WTC11 (cell line): ENCODE results near the gene TSPAN9. TPM values are rescaled to one million over a fixed set of nuclear protein-coding genes. Genes with fewer than 3 reads are reported as not detected.

ENCODE experiments used
- ATAC-seq: fragments of 200-7000 bp; cut with Tn5 transposase; 2 replicates; pipeline ENCODE4 v1.10.0; 2021; ENCODE audit warnings: mild to moderate bottlenecking, moderate library complexity
- CTCF ChIA-PET: fragments of 300-600 bp; sonication (Branson Sonifier 250); formaldehyde crosslinking; loops from one replicate; lab custom pipeline; 2021; ENCODE audit warnings: antibody characterized with exemption; lab: Charles Lee
- POLR2A ChIA-PET: fragments of 350-600 bp; sonication (Branson Sonifier 250); formaldehyde crosslinking; loops from one replicate; lab custom pipeline; 2021; ENCODE audit warnings: antibody characterized with exemption; lab: Charles Lee
- DNase-seq: peaks from one replicate; pipeline ENCODE4 v3.0.0; 2021; ENCODE audit warnings: low spot score
- H3K27ac Mint-ChIP-seq: 2 replicates; pipeline ENCODE4 v1.8.0; 2021; ENCODE audit warnings: mixed read lengths
- H3K27me3 Mint-ChIP-seq: 2 replicates; pipeline ENCODE4 v1.8.0; 2021; ENCODE audit warnings: low read depth, mild to moderate bottlenecking, moderate library complexity, mixed read lengths
- H3K36me3 Mint-ChIP-seq: 2 replicates; pipeline ENCODE4 v1.8.0; 2021; ENCODE audit warnings: mixed read lengths
- H3K4me1 Mint-ChIP-seq: 2 replicates; pipeline ENCODE4 v1.8.0; 2022; ENCODE audit warnings: mixed read lengths
- H3K4me3 Mint-ChIP-seq: 2 replicates; pipeline ENCODE4 v1.8.0; 2021; ENCODE audit warnings: mild to moderate bottlenecking, moderate library complexity, mixed read lengths
- H3K9me3 Mint-ChIP-seq: 2 replicates; pipeline ENCODE4 v1.8.0; 2021; ENCODE audit warnings: mixed read lengths
- ELF4 ChIP-seq: sonication (generic); formaldehyde crosslinking; IDR thresholded peaks from 2 replicates; pipeline ENCODE4 v1.8.1; 2022; ENCODE audit warnings: low read depth, mild to moderate bottlenecking, moderate library complexity, missing genetic modification reagents
- EMX1 ChIP-seq: fragments of 250-450 bp; sonication (Bioruptor Pico); IDR thresholded peaks from 2 replicates; pipeline ENCODE4 v1.8.0; 2021; ENCODE audit warnings: mild to moderate bottlenecking
- FOXJ3 ChIP-seq: sonication (generic); formaldehyde crosslinking; IDR thresholded peaks from 2 replicates; pipeline ENCODE4 v1.9.0; 2021; ENCODE audit warnings: missing genetic modification reagents, mild to moderate bottlenecking, borderline replicate concordance
- FOXK1 ChIP-seq: sonication (generic); formaldehyde crosslinking; IDR thresholded peaks from 2 replicates; pipeline ENCODE4 v1.8.0; 2022; ENCODE audit warnings: mild to moderate bottlenecking, moderate library complexity, missing genetic modification reagents
- GRHL2 ChIP-seq: fragments of 250-450 bp; sonication (Bioruptor Pico); IDR thresholded peaks from 2 replicates; pipeline ENCODE4 v1.8.0; 2022; ENCODE audit warnings: mild to moderate bottlenecking, moderate library complexity; ENCODE audit not compliant: insufficient replicate concordance, severe bottlenecking
- IRF2 ChIP-seq: sonication (generic); formaldehyde crosslinking; IDR thresholded peaks from 2 replicates; pipeline ENCODE4 v1.8.0; 2022; ENCODE audit warnings: low read depth, missing genetic modification reagents, borderline replicate concordance
- NFATC4 ChIP-seq: fragments of 250-450 bp; sonication (Bioruptor Pico); IDR thresholded peaks from 2 replicates; pipeline ENCODE4 v1.9.0; 2021; ENCODE audit warnings: mild to moderate bottlenecking
- PRDM15 ChIP-seq: sonication (generic); formaldehyde crosslinking; IDR thresholded peaks from 2 replicates; pipeline ENCODE4 v1.8.0; 2022; ENCODE audit warnings: missing genetic modification reagents
- ZNF121 ChIP-seq: sonication (generic); formaldehyde crosslinking; IDR thresholded peaks from 2 replicates; pipeline ENCODE4 v1.8.0; 2023; ENCODE audit warnings: missing genetic modification reagents
- ZNF232 ChIP-seq: sonication (generic); formaldehyde crosslinking; IDR thresholded peaks from 2 replicates; pipeline ENCODE4 v1.8.0; 2022; ENCODE audit warnings: mild to moderate bottlenecking, missing genetic modification reagents
- total RNA-seq: library from RNA; stranded (reverse); gene quantifications from 3 replicates; pipeline ENCODE4 v1.2.3, GENCODE V29; 2021
- TF ChIP-seq, protein P1 (sequence below): sonication (generic); formaldehyde crosslinking; IDR thresholded peaks from 2 replicates; pipeline ENCODE4 v1.8.1; 2022; ENCODE audit warnings: mild to moderate bottlenecking, missing genetic modification reagents, moderate library complexity, borderline replicate concordance
- TF ChIP-seq, protein P2 (sequence below): sonication (generic); formaldehyde crosslinking; IDR thresholded peaks from 2 replicates; pipeline ENCODE4 v1.8.1; 2023; ENCODE audit warnings: mild to moderate bottlenecking, missing genetic modification reagents, borderline replicate concordance
- TF ChIP-seq, protein P3 (sequence below): sonication (generic); formaldehyde crosslinking; IDR thresholded peaks from 2 replicates; pipeline ENCODE4 v1.8.1; 2023; ENCODE audit warnings: mild to moderate bottlenecking, missing genetic modification reagents, moderate library complexity
- TF ChIP-seq, protein P4 (sequence below): sonication (generic); formaldehyde crosslinking; conservative IDR thresholded peaks from 2 replicates; pipeline ENCODE4 v1.8.1; 2022; ENCODE audit warnings: mild to moderate bottlenecking, missing genetic modification reagents

TSPAN9 gene
- total RNA-seq, 1 experiment from 2014 or later, result 27.6 TPM

DNA sequence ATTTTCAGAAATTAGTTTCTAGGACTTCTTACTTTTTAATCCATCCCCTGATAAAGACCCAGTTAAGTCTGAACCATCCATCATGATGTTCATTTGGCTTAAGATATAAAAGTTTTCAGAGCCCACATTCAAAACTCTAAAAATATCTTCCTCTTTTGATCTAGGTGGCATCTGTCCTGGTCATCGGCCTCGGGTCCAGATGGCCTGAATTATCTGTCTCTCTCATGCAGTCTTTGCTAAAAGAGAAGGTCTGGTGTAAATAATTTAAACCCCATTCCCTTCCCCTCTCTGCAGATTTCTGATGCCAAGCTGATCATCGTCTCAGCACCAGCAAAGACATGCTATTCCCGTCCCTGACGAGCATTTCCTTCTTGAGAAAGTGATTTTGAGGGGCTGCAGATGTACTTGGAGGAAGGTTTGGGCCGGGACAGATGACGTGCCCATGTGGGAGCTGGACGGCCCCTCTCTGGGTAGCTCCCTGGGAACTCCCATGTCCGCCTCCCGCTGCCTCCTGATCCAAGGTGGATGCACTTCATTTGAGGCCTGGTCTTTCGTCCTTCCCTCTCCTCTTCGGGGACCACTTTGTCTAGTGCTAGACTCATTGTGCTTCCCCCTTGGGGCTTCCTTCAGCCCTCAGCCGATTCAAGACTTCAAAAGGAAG lies 240.8 kb downstream of the TSPAN9 start:
- peaks cover 8% of the 10 kb centered on the region for H3K4me1 Mint-ChIP-seq

GRCh38 chr12:3319723-3320492 lies 242.7 kb downstream of the TSPAN9 start:
- Mint-ChIP-seq H3K4me1 (peaks cover 6% of the 10 kb centered on the region), H3K27ac (no peak overlapping the region), H3K4me3 (no peak overlapping the region), H3K27me3 (no peaks in the 10 kb centered on the region)
- DNase-seq (no peak), ATAC-seq (peak; percentile 83)
- POLR2A ChIA-PET, result interaction anchor here (0.6 kb wide), 1 partner anchor 231 kb away, joined by 4 read pairs; no protein-coding TSS in a partner anchor
- no peak for TF ChIP-seq ELF4 (CRISPR knock-in tag)
- no peak for TF ChIP-seq EMX1 (CRISPR knock-in tag)
- no peak for TF ChIP-seq ZNF121 (CRISPR knock-in tag)
- TF ChIP-seq, protein P1, sequence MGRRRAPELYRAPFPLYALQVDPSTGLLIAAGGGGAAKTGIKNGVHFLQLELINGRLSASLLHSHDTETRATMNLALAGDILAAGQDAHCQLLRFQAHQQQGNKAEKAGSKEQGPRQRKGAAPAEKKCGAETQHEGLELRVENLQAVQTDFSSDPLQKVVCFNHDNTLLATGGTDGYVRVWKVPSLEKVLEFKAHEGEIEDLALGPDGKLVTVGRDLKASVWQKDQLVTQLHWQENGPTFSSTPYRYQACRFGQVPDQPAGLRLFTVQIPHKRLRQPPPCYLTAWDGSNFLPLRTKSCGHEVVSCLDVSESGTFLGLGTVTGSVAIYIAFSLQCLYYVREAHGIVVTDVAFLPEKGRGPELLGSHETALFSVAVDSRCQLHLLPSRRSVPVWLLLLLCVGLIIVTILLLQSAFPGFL (CRISPR knock-in tag), result no peak
- TF ChIP-seq, protein P2, sequence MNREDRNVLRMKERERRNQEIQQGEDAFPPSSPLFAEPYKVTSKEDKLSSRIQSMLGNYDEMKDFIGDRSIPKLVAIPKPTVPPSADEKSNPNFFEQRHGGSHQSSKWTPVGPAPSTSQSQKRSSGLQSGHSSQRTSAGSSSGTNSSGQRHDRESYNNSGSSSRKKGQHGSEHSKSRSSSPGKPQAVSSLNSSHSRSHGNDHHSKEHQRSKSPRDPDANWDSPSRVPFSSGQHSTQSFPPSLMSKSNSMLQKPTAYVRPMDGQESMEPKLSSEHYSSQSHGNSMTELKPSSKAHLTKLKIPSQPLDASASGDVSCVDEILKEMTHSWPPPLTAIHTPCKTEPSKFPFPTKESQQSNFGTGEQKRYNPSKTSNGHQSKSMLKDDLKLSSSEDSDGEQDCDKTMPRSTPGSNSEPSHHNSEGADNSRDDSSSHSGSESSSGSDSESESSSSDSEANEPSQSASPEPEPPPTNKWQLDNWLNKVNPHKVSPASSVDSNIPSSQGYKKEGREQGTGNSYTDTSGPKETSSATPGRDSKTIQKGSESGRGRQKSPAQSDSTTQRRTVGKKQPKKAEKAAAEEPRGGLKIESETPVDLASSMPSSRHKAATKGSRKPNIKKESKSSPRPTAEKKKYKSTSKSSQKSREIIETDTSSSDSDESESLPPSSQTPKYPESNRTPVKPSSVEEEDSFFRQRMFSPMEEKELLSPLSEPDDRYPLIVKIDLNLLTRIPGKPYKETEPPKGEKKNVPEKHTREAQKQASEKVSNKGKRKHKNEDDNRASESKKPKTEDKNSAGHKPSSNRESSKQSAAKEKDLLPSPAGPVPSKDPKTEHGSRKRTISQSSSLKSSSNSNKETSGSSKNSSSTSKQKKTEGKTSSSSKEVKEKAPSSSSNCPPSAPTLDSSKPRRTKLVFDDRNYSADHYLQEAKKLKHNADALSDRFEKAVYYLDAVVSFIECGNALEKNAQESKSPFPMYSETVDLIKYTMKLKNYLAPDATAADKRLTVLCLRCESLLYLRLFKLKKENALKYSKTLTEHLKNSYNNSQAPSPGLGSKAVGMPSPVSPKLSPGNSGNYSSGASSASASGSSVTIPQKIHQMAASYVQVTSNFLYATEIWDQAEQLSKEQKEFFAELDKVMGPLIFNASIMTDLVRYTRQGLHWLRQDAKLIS (CRISPR knock-in tag), result no peak
- peak; percentile 72; the same call in 1 of the 2 replicates for TF ChIP-seq PRDM15 (CRISPR knock-in tag)
- no peak for TF ChIP-seq IRF2 (CRISPR knock-in tag)
- TF ChIP-seq, all 79 proteins: peak for 1
- CTCF ChIA-PET, result interaction anchor here (2.2 kb wide), 1 partner anchor 20 kb away, joined by 8 read pairs; no protein-coding TSS in a partner anchor
- Mint-ChIP-seq H3K36me3 (no peaks in the 10 kb centered on the region), H3K9me3 (no peaks in the 10 kb centered on the region)

More for the DNA sequence above, 240.8 kb downstream of the TSPAN9 start:
- ChIA-PET CTCF (interaction anchor here (1.4 to 2.2 kb wide), 2 partner anchors 18 to 139 kb away, joined by 3 to 8 read pairs; no protein-coding TSS in a partner anchor), POLR2A (no interaction called here)
- no peak for TF ChIP-seq ZNF232 (CRISPR knock-in tag)
- TF ChIP-seq, protein P3, sequence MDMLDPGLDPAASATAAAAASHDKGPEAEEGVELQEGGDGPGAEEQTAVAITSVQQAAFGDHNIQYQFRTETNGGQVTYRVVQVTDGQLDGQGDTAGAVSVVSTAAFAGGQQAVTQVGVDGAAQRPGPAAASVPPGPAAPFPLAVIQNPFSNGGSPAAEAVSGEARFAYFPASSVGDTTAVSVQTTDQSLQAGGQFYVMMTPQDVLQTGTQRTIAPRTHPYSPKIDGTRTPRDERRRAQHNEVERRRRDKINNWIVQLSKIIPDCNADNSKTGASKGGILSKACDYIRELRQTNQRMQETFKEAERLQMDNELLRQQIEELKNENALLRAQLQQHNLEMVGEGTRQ (CRISPR knock-in tag), result no peak
- TF ChIP-seq FOXK1 (CRISPR knock-in tag), result no peak
- no peak for TF ChIP-seq FOXJ3 (CRISPR knock-in tag)
- TF ChIP-seq, protein P4, sequence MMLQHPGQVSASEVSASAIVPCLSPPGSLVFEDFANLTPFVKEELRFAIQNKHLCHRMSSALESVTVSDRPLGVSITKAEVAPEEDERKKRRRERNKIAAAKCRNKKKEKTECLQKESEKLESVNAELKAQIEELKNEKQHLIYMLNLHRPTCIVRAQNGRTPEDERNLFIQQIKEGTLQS (CRISPR knock-in tag), result no peak
- TF ChIP-seq NFATC4 (CRISPR knock-in tag), result no peak
- no peak for TF ChIP-seq GRHL2 (CRISPR knock-in tag)
- ATAC-seq, result no peak
- H3K9me3 Mint-ChIP-seq, result no peaks in the 10 kb centered on the region
- no peaks in the 10 kb centered on the region for H3K36me3 Mint-ChIP-seq
- no peaks in the 10 kb centered on the region for H3K27me3 Mint-ChIP-seq
- DNase-seq, result no peak
- no peak overlapping the region for H3K4me3 Mint-ChIP-seq
- H3K27ac Mint-ChIP-seq, result no peak overlapping the region
